PC-3 (cell line): Measurements from ENCODE around the gene PRKAR2A.

ENCODE experiments used
- EZH2 ChIP-seq: fragments of 300-600 bp; sonication (generic); IDR thresholded peaks from one replicate; pipeline ENCODE4 v1.6.1; 2017; ENCODE audit warnings: antibody characterized with exemption, mild to moderate bottlenecking, low read length; ENCODE audit not compliant: unreplicated experiment
- EZH2phosphoT487 ChIP-seq: fragments of 300-600 bp; sonication (generic); IDR thresholded peaks from 2 replicates; pipeline ENCODE4 v1.6.1; 2018; ENCODE audit warnings: mild to moderate bottlenecking, antibody characterized with exemption, low read length, borderline replicate concordance
- TF ChIP-seq, protein P1 (sequence below): fragments of 300-600 bp; sonication (generic); conservative IDR thresholded peaks from 2 replicates; pipeline ENCODE4 v1.5.1; 2017; ENCODE audit warnings: antibody characterized with exemption, low read depth, mild to moderate bottlenecking, low read length

DNA sequence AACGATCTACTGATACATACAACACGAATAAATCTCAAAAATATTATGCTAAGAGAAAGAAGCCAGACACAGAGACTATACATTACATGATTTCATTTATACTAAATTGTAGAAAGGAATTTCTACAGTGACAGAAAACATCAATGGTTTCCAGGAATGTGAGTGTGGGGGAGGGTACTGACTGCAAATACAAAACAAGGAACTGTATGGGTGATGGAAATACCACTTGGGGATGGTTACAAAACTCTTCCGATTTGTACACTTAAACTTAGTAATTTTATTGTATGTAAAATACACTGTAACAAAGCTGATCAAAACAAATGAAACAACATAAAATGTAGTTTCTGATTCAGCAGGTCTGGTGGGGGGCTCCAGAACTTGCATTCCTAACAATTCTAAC is 84.9 kb downstream of the PRKAR2A start:
- TF ChIP-seq, protein P1, sequence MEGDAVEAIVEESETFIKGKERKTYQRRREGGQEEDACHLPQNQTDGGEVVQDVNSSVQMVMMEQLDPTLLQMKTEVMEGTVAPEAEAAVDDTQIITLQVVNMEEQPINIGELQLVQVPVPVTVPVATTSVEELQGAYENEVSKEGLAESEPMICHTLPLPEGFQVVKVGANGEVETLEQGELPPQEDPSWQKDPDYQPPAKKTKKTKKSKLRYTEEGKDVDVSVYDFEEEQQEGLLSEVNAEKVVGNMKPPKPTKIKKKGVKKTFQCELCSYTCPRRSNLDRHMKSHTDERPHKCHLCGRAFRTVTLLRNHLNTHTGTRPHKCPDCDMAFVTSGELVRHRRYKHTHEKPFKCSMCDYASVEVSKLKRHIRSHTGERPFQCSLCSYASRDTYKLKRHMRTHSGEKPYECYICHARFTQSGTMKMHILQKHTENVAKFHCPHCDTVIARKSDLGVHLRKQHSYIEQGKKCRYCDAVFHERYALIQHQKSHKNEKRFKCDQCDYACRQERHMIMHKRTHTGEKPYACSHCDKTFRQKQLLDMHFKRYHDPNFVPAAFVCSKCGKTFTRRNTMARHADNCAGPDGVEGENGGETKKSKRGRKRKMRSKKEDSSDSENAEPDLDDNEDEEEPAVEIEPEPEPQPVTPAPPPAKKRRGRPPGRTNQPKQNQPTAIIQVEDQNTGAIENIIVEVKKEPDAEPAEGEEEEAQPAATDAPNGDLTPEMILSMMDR: no peak
- TF ChIP-seq EZH2phosphoT487 (no peak), EZH2 (no peak)
